PC-9 (cell line): ENCODE measurements around the gene PAM16. TPM values are rescaled to one million over a fixed set of nuclear protein-coding genes. Genes with fewer than 3 reads are reported as not detected.

ENCODE experiments used
- BruUV-seq: library from RNA; stranded (reverse); fragments of 400-500 nt; replicated peaks from 2 replicates; lab custom pipeline; 2021; lab: Mats Ljungman, UMichigan
- CTCF ChIA-PET: fragments of 300-600 bp; sonication (Branson Sonifier 250); formaldehyde crosslinking; loops from one replicate; lab custom pipeline; 2022; ENCODE audit warnings: antibody characterized with exemption; lab: Charles Lee
- POLR2A ChIA-PET: fragments of 300-600 bp; sonication (Branson Sonifier 250); formaldehyde crosslinking; loops from one replicate; lab custom pipeline; 2022; ENCODE audit warnings: antibody characterized with exemption; ENCODE audit not compliant: unreplicated experiment; lab: Charles Lee
- DNase-seq, 2 experiments: peaks; one replicate each; pipeline versions ENCODE4 v3.0.0 to v3.0.0-alpha.2; 2015 to 2022; ENCODE audit warnings: mixed read lengths in 1 of 2
- H2AFZ ChIP-seq: fragments of 200-600 bp; sonication (generic); 2 replicates; pipeline ENCODE4 v1.8.1; 2017; ENCODE audit warnings: antibody characterized with exemption
- H3F3A ChIP-seq: fragments of 200-600 bp; sonication (generic); 2 replicates; pipeline ENCODE4 v1.8.1; 2017; ENCODE audit warnings: antibody characterized with exemption, mild to moderate bottlenecking, low read depth; ENCODE audit not compliant: insufficient read depth
- H3K27ac ChIP-seq: fragments of 200-600 bp; sonication (generic); 2 replicates; pipeline ENCODE4 v1.6.1; 2016; ENCODE audit warnings: mixed run types
- H3K27me3 ChIP-seq: fragments of 200-600 bp; sonication (generic); 2 replicates; pipeline ENCODE4 v1.6.1; 2016; ENCODE audit warnings: low read depth, mixed run types; ENCODE audit not compliant: insufficient read depth
- H3K36me3 ChIP-seq: fragments of 200-600 bp; sonication (generic); 2 replicates; pipeline ENCODE4 v1.6.1; 2016; ENCODE audit warnings: low read depth, mixed run types
- H3K4me1 ChIP-seq: fragments of 200-600 bp; sonication (generic); replicated peaks from 2 replicates; pipeline ENCODE4 v1.6.1; 2016; ENCODE audit warnings: mixed run types; ENCODE audit not compliant: insufficient read depth
- H3K4me2 ChIP-seq: fragments of 200-600 bp; sonication (generic); 2 replicates; pipeline ENCODE4 v1.6.1; 2017; ENCODE audit warnings: mixed run types
- H3K4me3 ChIP-seq: fragments of 200-600 bp; sonication (generic); 2 replicates; pipeline ENCODE4 v1.6.1; 2016; ENCODE audit warnings: mixed run types
- H3K79me2 ChIP-seq: fragments of 200-600 bp; sonication (generic); 2 replicates; pipeline ENCODE4 v1.6.1; 2017; ENCODE audit warnings: low read depth, mixed run types
- H3K9me2 ChIP-seq: fragments of 200-600 bp; sonication (generic); 2 replicates; pipeline ENCODE4 v1.8.1; 2017; ENCODE audit warnings: mild to moderate bottlenecking; ENCODE audit not compliant: insufficient read depth
- H3K9me3 ChIP-seq: fragments of 200-600 bp; sonication (generic); 2 replicates; pipeline ENCODE4 v1.8.1; 2016; ENCODE audit warnings: low read depth; ENCODE audit not compliant: insufficient read depth
- H4K20me1 ChIP-seq: fragments of 200-600 bp; sonication (generic); 2 replicates; pipeline ENCODE4 v1.8.1; 2017; ENCODE audit not compliant: insufficient read depth
- CTCF ChIP-seq: fragments of 200-600 bp; sonication (generic); conservative IDR thresholded peaks from 2 replicates; pipeline ENCODE4 v1.6.1; 2017; ENCODE audit warnings: mixed run types, antibody characterized with exemption, mild to moderate bottlenecking, moderate library complexity
- EZH2 ChIP-seq: fragments of 200-600 bp; sonication (generic); IDR thresholded peaks from 2 replicates; pipeline ENCODE4 v1.8.0; 2017; ENCODE audit warnings: antibody characterized with exemption, low read depth
- intact Hi-C: fragments of 100-400 bp; cut with micrococcal nuclease; formaldehyde crosslinking; loops from one replicate; pipeline ENCODE4 v1.10.0; 2022; ENCODE audit not compliant: unreplicated experiment
- total RNA-seq: library from RNA; stranded (reverse); gene quantifications from 2 replicates; pipeline ENCODE4 v1.2.3, GENCODE V29; 2021

Gene PAM16
- total RNA-seq, 1 experiment from 2014 or later: 95.9 TPM

- ChIA-PET CTCF (interaction anchor here (0.9 to 2.1 kb wide), 4 partner anchors 9 to 43 kb away, joined by 3 to 16 read pairs (median 14); no protein-coding TSS in a partner anchor), POLR2A (interaction anchor here (0.6 kb wide), 1 partner anchor 738 kb away, joined by 6 read pairs; no protein-coding TSS in a partner anchor)
- no TSS peak for BruUV-seq
- no peaks in the 10 kb centered on the region; the same call in 1 of the 2 replicates for H3K4me1 ChIP-seq
- no peaks in the 10 kb centered on the region for H3K36me3 ChIP-seq
- H3K27ac ChIP-seq: no peak overlapping the region
- H3K9me2 ChIP-seq: no peaks in the 10 kb centered on the region
- H3F3A ChIP-seq: peaks cover 6% of the 10 kb centered on the region; the same call in 1 of the 2 replicates
- H3K27me3 ChIP-seq: no peaks in the 10 kb centered on the region
- no peak overlapping the region for H3K4me3 ChIP-seq
- H3K79me2 ChIP-seq: no peaks in the 10 kb centered on the region
- intact Hi-C loops: loop anchor here (1.0 kb wide), 1 partner anchor 42 kb away; no protein-coding TSS in a partner anchor
- no peak for DNase-seq
- no peak for TF ChIP-seq EZH2
- no peak for TF ChIP-seq CTCF
- no peaks in the 10 kb centered on the region for H4K20me1 ChIP-seq
- H2AFZ ChIP-seq: no peak overlapping the region
- no peak overlapping the region for H3K4me2 ChIP-seq
- H3K9me3 ChIP-seq: no peaks in the 10 kb centered on the region
These were observed 8.8 kb upstream of the PAM16 start for GRCh38 chr16:4359914-4360313.

GRCh38 chr16:4358831-4359561 lies 7.9 kb upstream of the PAM16 start:
- POLR2A ChIA-PET: interaction anchor here (0.6 kb wide), 1 partner anchor 739 kb away, joined by 6 read pairs; no protein-coding TSS in a partner anchor
- Histone ChIP-seq H3K27me3 (no peaks in the 10 kb centered on the region), H3F3A (peaks cover 8% of the 10 kb centered on the region; the same call in 1 of the 2 replicates), H3K4me2 (peak overlapping the region; percentile 6; the same call in 1 of the 2 replicates), H3K27ac (no peak overlapping the region), H4K20me1 (no peaks in the 10 kb centered on the region), H2AFZ (no peak overlapping the region), H3K9me3 (no peaks in the 10 kb centered on the region), H3K79me2 (no peaks in the 10 kb centered on the region), H3K4me1 (peaks cover 4% of the 10 kb centered on the region), H3K9me2 (no peaks in the 10 kb centered on the region), H3K4me3 (no peak overlapping the region), H3K36me3 (no peaks in the 10 kb centered on the region)
- intact Hi-C loops: loop anchor here (1.0 kb wide), 1 partner anchor 43 kb away; no protein-coding TSS in a partner anchor
- peak; percentile 99 for TF ChIP-seq CTCF
- TF ChIP-seq EZH2: no peak
- BruUV-seq: no TSS peak
- CTCF ChIA-PET: interaction anchor here (0.9 to 2.1 kb wide), 4 partner anchors 10 to 44 kb away, joined by 3 to 16 read pairs (median 14); no protein-coding TSS in a partner anchor
- DNase-seq: peak in 1 of 2 experiments; percentile 75

- no peak overlapping the region for H2AFZ ChIP-seq
- H3K27me3 ChIP-seq: no peaks in the 10 kb centered on the region
- ChIA-PET POLR2A (no interaction called here), CTCF (interaction anchor here (0.6 to 2.1 kb wide), 3 partner anchors 35 to 477 kb away, joined by 3 to 15 read pairs (median 12); no protein-coding TSS in a partner anchor)
- intact Hi-C loops: no loop called here
- no peaks in the 10 kb centered on the region for H3K36me3 ChIP-seq
- H3K4me1 ChIP-seq: peaks cover 11% of the 10 kb centered on the region
- H3F3A ChIP-seq: peaks cover 15% of the 10 kb centered on the region; the same call in 1 of the 2 replicates
- H3K27ac ChIP-seq: no peak overlapping the region
- H3K9me2 ChIP-seq: no peaks in the 10 kb centered on the region
- TF ChIP-seq CTCF (no peak), EZH2 (no peak)
- no peaks in the 10 kb centered on the region for H4K20me1 ChIP-seq
- H3K79me2 ChIP-seq: no peaks in the 10 kb centered on the region
- no TSS peak for BruUV-seq
- no peak overlapping the region for H3K4me2 ChIP-seq
- no peak for DNase-seq
- no peak overlapping the region for H3K4me3 ChIP-seq
- no peaks in the 10 kb centered on the region for H3K9me3 ChIP-seq
These were observed 7.1 kb upstream of the PAM16 start for GRCh38 chr16:4358236-4358635.
